Hematopoietic multipotent progenitor cell treated with erythropoietin and hydrocortisone succinate and interleukin-3 and kit ligand, for 8 days (in vitro differentiated cells): ENCODE measurements around the gene CD3E.
"Not testable (repeated sequence)": the region's sequence is repeated elsewhere in the genome, so short reads cannot be mapped to it uniquely, and the experiment has no call there.

Source experiments
- DNase-seq: peaks from one replicate; pipeline ENCODE4 v3.0.0-alpha.2; 2015

Gene CD3E

GRCh38 chr11:118291477-118292135 lies 12.9 kb upstream of the CD3E start:
- no peak for DNase-seq

GRCh38 chr11:118294053-118294452 lies 10.5 kb upstream of the CD3E start:
- DNase-seq = no peak

- no peak for DNase-seq
Observed at GRCh38 chr11:118295199-118295598, 9.3 kb upstream of the CD3E start.

- DNase-seq = peak; percentile 40
Observed at GRCh38 chr11:118295815-118296454, 8.6 kb upstream of the CD3E start.

- DNase-seq = no peak
Observed at GRCh38 chr11:118301600-118302195, 2.8 kb upstream of the CD3E start.

GRCh38 chr11:118304227-118304567 lies 333 bp upstream of the CD3E start:
- no peak for DNase-seq

- DNase-seq = no peak
Observed at GRCh38 chr11:118305726-118306125, 1.2 kb downstream of the CD3E start.

GRCh38 chr11:118306556-118306955 lies 2.0 kb downstream of the CD3E start:
- DNase-seq = no peak

GRCh38 chr11:118308995-118309528 lies 4.5 kb downstream of the CD3E start:
- DNase-seq = not testable (repeated sequence)

GRCh38 chr11:118310271-118310670 lies 5.7 kb downstream of the CD3E start:
- DNase-seq = no peak

- DNase-seq = no peak
Observed at GRCh38 chr11:118310781-118311485, 6.4 kb downstream of the CD3E start.

GRCh38 chr11:118311518-118311917 lies 7.0 kb downstream of the CD3E start:
- DNase-seq = no peak

GRCh38 chr11:118312328-118312727 lies 7.8 kb downstream of the CD3E start:
- no peak for DNase-seq

- DNase-seq = no peak
Observed at GRCh38 chr11:118313242-118313641, 8.7 kb downstream of the CD3E start.

GRCh38 chr11:118314988-118315411 lies 10.5 kb downstream of the CD3E start:
- no peak for DNase-seq

- DNase-seq = no peak
Observed at GRCh38 chr11:118318124-118318523, 13.6 kb downstream of the CD3E start.

GRCh38 chr11:118318581-118319336 lies 14.2 kb downstream of the CD3E start:
- DNase-seq = no peak

- DNase-seq = peak; percentile 11
Observed at GRCh38 chr11:118319337-118319707, 14.8 kb downstream of the CD3E start.

- no peak for DNase-seq
Observed at GRCh38 chr11:118320515-118320914, 16.0 kb downstream of the CD3E start.

- DNase-seq = no peak
Observed at GRCh38 chr11:118321386-118322082, 17.0 kb downstream of the CD3E start.

- no peak for DNase-seq
Observed at GRCh38 chr11:118322721-118323120, 18.2 kb downstream of the CD3E start.

GRCh38 chr11:118325283-118325682 lies 20.8 kb downstream of the CD3E start:
- DNase-seq = no peak
